ENCODE data around the gene LAMC3. TPM values are rescaled to one million over a fixed set of nuclear protein-coding genes. Genes with fewer than 3 reads are reported as not detected.

LAMC3 gene
- total RNA-seq, 2 experiments from 2014 or later = 0.66 to 1.7 TPM

DNA sequence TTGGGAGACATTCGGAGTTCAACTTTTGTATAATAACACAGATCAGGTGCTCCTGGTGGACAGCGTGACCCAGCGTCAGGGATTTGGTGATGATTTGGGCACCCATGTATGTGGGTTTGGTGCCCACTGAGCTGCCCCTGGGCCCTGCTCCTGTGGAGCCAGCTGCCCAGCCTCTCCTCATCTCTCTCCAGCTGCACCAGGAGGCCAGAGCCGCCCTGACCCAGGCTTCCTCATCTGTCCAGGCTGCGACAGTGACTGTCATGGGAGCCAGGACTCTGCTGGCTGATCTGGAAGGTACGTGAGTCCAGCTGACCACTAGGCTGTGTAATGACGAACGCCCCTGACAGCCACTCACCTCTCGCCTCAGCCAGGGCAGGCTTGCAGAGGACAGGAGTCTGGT, 72.9 kb downstream of the LAMC3 start:
- Mint-ChIP-seq H3K27me3 (no peaks in the 10 kb centered on the region), H3K27ac (no peak overlapping the region), H3K4me1 (ENCODE audit: low read depth) (no peaks in the 10 kb centered on the region), H3K9me3 (no peaks in the 10 kb centered on the region), H3K4me3 (no peak overlapping the region), H3K36me3 (ENCODE audit: low read depth) (no peaks in the 10 kb centered on the region)
- ATAC-seq (ENCODE audit: poor library complexity) = no peak
- ChIA-PET POLR2A (no interaction called here), CTCF (no interaction called here)
- Histone ChIP-seq H3K27me3 (ENCODE audit: control insufficient read depth in 1 of 2, insufficient read depth in 2 of 2, low read length in 2 of 2) (no peaks in the 10 kb centered on the region), H3K9me3 (ENCODE audit: control insufficient read depth in 1 of 2, insufficient read depth in 1 of 2, low read length in 2 of 2) (no peaks in the 10 kb centered on the region), H3K4me1 (ENCODE audit: insufficient read depth, low read length) (no peaks in the 10 kb centered on the region), H3K36me3 (ENCODE audit: insufficient read depth, low read length) (no peaks in the 10 kb centered on the region), H3K4me3 (ENCODE audit: low read length) (no peak overlapping the region), H3K27ac (ENCODE audit: low read depth in 1 of 2, low read length in 2 of 2) (no peak overlapping the region)
- intact Hi-C loops (cut with DNase I, micrococcal nuclease) = no loop called here
- TF ChIP-seq, protein P1, sequence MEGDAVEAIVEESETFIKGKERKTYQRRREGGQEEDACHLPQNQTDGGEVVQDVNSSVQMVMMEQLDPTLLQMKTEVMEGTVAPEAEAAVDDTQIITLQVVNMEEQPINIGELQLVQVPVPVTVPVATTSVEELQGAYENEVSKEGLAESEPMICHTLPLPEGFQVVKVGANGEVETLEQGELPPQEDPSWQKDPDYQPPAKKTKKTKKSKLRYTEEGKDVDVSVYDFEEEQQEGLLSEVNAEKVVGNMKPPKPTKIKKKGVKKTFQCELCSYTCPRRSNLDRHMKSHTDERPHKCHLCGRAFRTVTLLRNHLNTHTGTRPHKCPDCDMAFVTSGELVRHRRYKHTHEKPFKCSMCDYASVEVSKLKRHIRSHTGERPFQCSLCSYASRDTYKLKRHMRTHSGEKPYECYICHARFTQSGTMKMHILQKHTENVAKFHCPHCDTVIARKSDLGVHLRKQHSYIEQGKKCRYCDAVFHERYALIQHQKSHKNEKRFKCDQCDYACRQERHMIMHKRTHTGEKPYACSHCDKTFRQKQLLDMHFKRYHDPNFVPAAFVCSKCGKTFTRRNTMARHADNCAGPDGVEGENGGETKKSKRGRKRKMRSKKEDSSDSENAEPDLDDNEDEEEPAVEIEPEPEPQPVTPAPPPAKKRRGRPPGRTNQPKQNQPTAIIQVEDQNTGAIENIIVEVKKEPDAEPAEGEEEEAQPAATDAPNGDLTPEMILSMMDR (IDR thresholded peaks at IDR 0.05) = no peak
- DNase-seq = no peak

DNA sequence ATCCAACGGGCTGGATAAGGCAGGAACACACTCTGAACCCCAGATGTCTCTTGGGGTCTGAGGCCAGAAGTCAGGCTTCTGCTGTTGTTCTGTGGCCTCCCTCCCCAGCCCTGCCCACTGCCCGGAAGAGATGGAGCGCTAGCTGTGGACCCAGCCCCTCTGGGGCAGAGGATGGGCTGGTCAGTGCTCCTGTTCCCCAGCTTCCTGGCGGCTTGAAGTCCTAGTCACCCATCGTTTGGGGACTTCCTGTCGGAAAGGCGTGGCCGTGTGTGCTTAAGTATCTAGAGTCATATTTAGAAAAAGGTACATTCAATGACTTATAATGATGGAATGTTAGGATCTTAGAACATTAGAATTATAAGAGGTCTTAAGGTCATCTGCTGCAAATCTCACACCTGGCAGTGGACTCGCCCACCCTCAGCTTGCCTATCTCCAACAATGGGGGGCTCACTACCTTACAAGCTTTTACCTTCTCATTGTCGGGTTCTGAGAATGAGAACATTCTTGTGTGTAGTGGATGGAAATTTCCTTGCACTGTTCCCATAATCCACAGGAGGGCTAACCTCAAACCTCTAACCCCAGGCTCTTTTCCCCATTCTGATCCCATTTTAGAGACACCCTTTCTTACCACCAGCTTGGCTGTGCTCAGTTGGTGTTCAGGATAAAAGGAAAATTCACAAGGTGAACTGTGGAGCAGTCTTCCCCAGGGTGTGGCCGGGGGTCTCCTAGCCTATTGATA, 74.0 kb downstream of the LAMC3 start:
- no peak for ATAC-seq (ENCODE audit: poor library complexity)
- Histone ChIP-seq H3K4me1 (ENCODE audit: insufficient read depth, low read length) (no peaks in the 10 kb centered on the region), H3K36me3 (ENCODE audit: insufficient read depth, low read length) (no peaks in the 10 kb centered on the region), H3K27me3 (ENCODE audit: control insufficient read depth in 1 of 2, insufficient read depth in 2 of 2, low read length in 2 of 2) (no peaks in the 10 kb centered on the region), H3K9me3 (ENCODE audit: control insufficient read depth in 1 of 2, insufficient read depth in 1 of 2, low read length in 2 of 2) (no peaks in the 10 kb centered on the region), H3K27ac (ENCODE audit: low read depth in 1 of 2, low read length in 2 of 2) (no peak overlapping the region), H3K4me3 (ENCODE audit: low read length) (no peak overlapping the region)
- POLR2A ChIA-PET = no interaction called here
- no peak overlapping the region for H3K27ac Mint-ChIP-seq
- H3K36me3 Mint-ChIP-seq (ENCODE audit: low read depth) = no peaks in the 10 kb centered on the region
- DNase-seq = no peak
- no peaks in the 10 kb centered on the region for H3K9me3 Mint-ChIP-seq
- TF ChIP-seq, protein P1 (IDR thresholded peaks at IDR 0.05) = no peak
- no peak overlapping the region for H3K4me3 Mint-ChIP-seq
- intact Hi-C loops (cut with DNase I, micrococcal nuclease) = no loop called here
- no peaks in the 10 kb centered on the region for H3K27me3 Mint-ChIP-seq
- no peaks in the 10 kb centered on the region for H3K4me1 Mint-ChIP-seq (ENCODE audit: low read depth)
- CTCF ChIA-PET = no interaction called here

DNA sequence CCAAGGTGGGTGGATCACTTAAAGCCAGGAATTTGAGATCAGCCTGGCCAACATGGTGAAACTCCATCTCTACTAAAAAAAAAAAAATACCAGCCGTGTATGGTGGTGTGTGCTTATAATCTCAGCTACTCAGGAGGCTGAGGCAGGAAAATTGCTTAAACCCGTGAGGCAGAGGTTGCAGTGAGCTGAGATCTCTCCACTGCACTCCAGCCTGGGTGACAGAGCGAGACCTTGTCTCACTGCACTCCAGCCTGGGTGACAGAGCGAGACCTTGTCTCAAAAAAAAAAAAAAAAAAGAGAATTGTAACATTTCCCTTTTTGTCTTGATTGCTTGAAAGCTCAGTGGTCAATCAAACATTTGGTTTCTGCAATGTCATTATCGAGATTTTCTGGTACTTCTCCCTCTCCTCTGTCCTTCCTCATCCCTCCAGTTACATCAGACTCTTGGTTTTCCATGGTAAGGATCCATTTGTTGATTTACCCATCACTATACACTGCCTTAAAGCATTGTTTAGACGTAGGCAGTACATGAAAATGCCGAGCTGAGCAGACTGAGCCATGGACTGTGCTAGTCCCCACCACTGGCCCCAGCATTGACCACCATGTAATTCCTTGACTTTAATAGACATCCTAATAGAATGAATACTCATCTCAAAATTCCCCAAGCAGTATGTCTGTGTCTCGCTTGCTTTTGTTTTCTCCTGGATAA, 75.8 kb downstream of the LAMC3 start:
- TF ChIP-seq, protein P1 (IDR thresholded peaks at IDR 0.05) = no peak
- DNase-seq (no peak), ATAC-seq (ENCODE audit: poor library complexity) (no peak)
- Histone ChIP-seq H3K9me3 (ENCODE audit: control insufficient read depth in 1 of 2, insufficient read depth in 1 of 2, low read length in 2 of 2) (no peaks in the 10 kb centered on the region), H3K27me3 (ENCODE audit: control insufficient read depth in 1 of 2, insufficient read depth in 2 of 2, low read length in 2 of 2) (no peaks in the 10 kb centered on the region), H3K36me3 (ENCODE audit: insufficient read depth, low read length) (no peaks in the 10 kb centered on the region), H3K4me1 (ENCODE audit: insufficient read depth, low read length) (no peaks in the 10 kb centered on the region), H3K4me3 (ENCODE audit: low read length) (no peak overlapping the region), H3K27ac (ENCODE audit: low read depth in 1 of 2, low read length in 2 of 2) (no peak overlapping the region)
- Mint-ChIP-seq H3K36me3 (ENCODE audit: low read depth) (no peaks in the 10 kb centered on the region), H3K9me3 (no peaks in the 10 kb centered on the region), H3K27ac (no peak overlapping the region), H3K4me3 (no peak overlapping the region), H3K27me3 (peaks cover 5% of the 10 kb centered on the region), H3K4me1 (ENCODE audit: low read depth) (no peaks in the 10 kb centered on the region)
- CTCF ChIA-PET = no interaction called here
- POLR2A ChIA-PET = no interaction called here
- intact Hi-C loops (cut with DNase I, micrococcal nuclease) = no loop called here
